VCaP (cell line): ENCODE measurements around the gene SCAMP4.
A peak's percentile ranks its signal among the peaks of the same experiment; 100 is the strongest.
"Not testable (repeated sequence)": the region's sequence is repeated elsewhere in the genome, so short reads cannot be mapped to it uniquely, and the experiment has no call there.

Source experiments
- H3K27ac ChIP-seq: fragments of 450-650 bp; 2 replicates; pipeline ENCODE4 v1.5.1; 2017
- CTCF ChIP-seq: fragments of 450-650 bp; conservative IDR thresholded peaks from 2 replicates; pipeline ENCODE4 v1.5.1; 2017; ENCODE audit warnings: mild to moderate bottlenecking, moderate library complexity

The SCAMP4 gene

DNA sequence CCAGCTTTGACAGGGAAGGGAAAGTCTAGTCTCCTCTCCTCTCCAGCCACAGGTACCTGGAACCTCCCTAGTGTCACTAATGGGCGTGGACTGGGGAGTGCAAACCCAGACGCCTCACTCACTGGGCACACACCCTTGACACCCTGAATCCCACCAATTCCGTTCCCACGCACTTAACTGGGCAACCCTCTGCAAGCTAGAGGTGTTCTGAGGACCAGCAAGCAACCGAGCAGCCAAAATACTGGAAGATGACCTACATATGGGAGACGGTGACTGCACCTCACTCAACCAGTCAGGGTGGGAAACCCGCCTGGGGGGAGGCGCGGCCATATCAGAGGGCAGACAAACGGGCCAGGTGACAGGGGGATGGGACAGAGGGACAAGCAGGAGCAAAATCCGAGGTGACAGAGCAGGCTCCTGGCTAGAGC is 20.9 kb upstream of the SCAMP4 start:
- peak overlapping the region; percentile 81 for H3K27ac ChIP-seq
- TF ChIP-seq CTCF, result no peak

GRCh38 chr19:1884719-1885334 is 20.4 kb upstream of the SCAMP4 start:
- H3K27ac ChIP-seq, result peak overlapping the region; percentile 81

GRCh38 chr19:1885398-1886119 is 19.6 kb upstream of the SCAMP4 start, which contains the start of gene ABHD17A:
Gene ABHD17A (minus strand): TSS chr19:1885496. CDS start chr19:1881566, 3,930 bp downstream.
- H3K27ac ChIP-seq, result peak within 1 kb of the TSS; percentile 81

More at GRCh38 chr19:1884719-1885334, 20.4 kb upstream of the SCAMP4 start:
- TF ChIP-seq CTCF, result no peak

- not testable (repeated sequence) for H3K27ac ChIP-seq
Observed at GRCh38 chr19:1886360-1886759, 18.8 kb upstream of the SCAMP4 start.

DNA sequence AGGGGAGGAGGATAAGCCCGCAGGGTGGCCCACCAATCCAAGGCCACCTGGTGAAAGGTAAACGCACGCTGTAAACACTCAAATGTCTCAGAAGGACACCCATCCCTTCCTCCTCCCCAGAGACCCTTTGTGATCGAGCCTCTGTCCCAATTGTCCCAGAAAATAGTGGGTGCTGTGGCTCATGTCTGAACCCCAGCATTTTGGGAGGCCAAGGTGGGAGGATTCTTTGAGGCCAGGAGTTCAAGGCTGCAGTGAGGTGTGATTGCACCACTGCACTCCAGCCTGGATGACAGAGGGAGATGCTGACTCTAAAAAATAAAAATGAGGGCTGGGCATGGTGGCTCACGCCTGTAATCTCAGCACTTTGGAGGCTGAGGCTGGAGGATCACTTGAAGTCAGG is 16.8 kb upstream of the SCAMP4 start:
- no peak for TF ChIP-seq CTCF
- H3K27ac ChIP-seq, result no peak overlapping the region

DNA sequence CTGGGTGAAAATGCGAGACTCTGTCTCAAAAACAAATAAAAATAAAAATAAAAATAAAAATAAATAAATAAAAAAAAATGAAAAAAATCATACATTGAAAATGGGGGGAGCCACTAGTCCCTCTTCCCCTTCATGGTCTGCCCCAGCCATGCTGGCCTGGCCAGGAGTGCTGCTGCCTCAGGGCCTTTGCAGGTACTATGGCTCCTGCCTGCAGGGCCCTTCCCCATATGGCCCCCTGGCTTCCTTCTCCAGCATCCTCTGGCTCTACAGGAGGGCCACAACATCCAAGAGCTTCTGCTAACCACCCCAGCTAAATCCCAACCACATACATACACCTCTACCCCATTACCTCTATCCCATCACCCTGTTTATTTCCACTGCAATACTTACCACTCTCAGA is 15.3 kb upstream of the SCAMP4 start:
- TF ChIP-seq CTCF, result no peak
- no peak overlapping the region for H3K27ac ChIP-seq

DNA sequence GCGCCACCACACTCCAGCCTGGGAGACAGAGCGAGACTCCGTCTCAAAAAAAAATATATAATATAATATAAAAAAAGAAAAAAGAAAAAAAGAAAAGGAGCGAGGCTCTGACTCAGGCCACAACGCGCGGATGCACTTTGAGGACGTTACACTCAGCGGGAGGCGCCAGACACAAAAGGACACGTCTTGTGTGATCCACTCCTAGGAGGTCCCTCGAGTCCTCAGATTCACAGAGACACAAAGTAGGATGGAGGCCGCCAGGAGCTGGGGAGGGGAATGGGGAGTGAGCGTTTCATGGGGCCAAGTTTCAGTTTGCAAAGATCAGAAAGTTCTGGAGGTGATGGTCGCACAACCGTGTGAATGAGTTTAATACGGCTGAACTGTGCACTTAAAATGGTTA is 11.4 kb upstream of the SCAMP4 start:
- no peak overlapping the region for H3K27ac ChIP-seq
- no peak for TF ChIP-seq CTCF

GRCh38 chr19:1896508-1896907 is 8.7 kb upstream of the SCAMP4 start:
- no peak for TF ChIP-seq CTCF
- peak overlapping the region; percentile 60; the same call in 1 of the 2 replicates for H3K27ac ChIP-seq
